CD4-positive, alpha-beta T cell treated with Interleukin-17A for 1 hour (primary cell): ENCODE data around the gene ARHGAP15.
A peak's percentile ranks its signal among the peaks of the same experiment; 100 is the strongest.

Experiments used
- DNase-seq: peaks from one replicate; pipeline ENCODE4 v3.0.0-alpha.2; 2020

ARHGAP15 gene

DNA sequence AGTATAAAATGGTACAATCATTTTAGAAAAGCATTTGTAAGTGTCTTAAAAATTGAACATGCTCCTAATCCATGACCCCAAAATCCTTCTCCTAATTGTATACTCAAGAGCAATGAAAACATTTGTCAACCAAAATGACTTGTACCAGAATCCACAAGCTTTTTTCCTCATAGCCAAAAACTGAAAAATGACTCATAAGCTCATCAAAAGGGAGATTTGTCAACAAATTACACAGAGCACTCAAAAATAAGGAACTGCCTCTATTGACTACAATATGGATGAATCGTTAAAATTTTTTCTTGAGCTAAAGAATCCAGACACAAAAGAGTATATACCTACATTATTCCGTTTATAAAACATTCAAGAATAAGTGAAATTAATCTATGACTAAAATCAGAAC, 544.8 kb downstream of the ARHGAP15 start:
- no peak for DNase-seq

- no peak for DNase-seq
Measured at GRCh38 chr2:143675021-143675420, 545.8 kb downstream of the ARHGAP15 start.

DNA sequence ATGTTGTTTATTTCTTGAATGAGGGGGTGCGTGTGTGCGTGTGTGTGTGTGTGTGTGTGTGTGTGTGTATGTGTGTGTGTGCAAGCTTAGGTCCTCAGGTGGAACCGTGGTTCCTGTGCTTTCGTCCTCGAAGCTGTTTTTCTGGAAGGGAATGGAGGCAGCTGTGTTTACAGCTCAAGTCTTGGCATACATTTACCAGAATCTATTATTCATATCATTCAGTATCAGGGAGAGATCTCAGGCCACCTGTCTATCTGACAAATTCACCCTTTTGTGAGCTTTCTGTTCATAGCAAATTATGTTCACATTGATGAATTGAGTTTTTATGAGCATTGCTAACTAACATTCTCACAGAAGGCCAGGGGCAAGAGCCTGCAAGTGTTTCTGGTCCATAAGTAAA, 550.4 kb downstream of the ARHGAP15 start:
- DNase-seq: no peak

DNA sequence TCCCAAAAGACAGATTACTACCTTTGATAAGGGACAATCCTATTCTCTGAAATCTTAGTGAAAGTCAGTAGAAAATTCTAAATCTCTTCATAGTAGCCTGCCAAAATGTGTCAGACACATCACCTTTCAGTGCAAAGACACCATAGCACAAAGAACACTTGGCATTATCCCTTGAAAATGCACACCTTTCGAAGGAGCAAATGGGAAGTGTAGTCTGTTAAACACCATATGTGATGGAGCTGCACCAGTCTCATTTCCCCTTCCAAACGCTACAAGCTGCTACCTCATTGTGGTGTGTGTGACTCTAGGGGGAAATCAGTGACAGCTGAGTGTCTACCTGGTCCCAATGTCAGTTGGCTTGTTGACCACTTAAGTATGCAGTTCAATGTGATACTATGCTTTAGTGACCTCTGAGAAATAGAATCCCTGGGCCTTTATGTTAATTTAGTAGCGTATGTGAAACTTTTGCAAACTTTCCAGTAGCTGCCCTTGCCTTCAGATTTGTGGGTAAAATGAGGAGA, 551.7 kb downstream of the ARHGAP15 start:
- DNase-seq: no peak

DNA sequence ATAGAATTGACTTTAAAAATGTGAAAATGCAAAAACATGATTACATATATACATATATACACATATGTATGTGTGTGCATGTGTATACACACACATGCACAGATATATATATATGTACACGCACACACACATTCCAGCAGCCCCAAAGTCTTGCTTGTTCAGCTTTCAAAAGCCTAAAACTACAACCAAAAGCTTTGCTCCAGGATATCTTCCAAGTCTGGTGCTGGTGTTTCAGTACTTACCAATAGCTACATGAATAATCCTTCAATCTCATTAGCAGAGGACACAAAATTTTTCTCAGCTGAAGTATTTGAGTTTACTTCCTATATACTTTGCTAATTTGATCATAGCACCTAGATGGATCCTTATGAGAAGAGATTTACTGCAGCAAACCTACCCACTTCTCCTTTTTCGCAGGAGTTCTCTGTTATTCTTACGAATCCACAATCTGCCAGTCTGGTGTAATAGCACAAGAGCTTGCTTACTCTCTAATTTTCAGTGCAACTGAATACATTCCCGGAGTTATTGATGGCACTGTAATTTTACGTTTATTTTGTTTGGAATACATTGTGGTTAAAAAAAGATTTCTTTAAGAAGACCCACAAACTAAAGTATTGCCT, 553.3 kb downstream of the ARHGAP15 start:
- DNase-seq: no peak

GRCh38 chr2:143683977-143684376, 554.8 kb downstream of the ARHGAP15 start:
- DNase-seq: no peak

DNA sequence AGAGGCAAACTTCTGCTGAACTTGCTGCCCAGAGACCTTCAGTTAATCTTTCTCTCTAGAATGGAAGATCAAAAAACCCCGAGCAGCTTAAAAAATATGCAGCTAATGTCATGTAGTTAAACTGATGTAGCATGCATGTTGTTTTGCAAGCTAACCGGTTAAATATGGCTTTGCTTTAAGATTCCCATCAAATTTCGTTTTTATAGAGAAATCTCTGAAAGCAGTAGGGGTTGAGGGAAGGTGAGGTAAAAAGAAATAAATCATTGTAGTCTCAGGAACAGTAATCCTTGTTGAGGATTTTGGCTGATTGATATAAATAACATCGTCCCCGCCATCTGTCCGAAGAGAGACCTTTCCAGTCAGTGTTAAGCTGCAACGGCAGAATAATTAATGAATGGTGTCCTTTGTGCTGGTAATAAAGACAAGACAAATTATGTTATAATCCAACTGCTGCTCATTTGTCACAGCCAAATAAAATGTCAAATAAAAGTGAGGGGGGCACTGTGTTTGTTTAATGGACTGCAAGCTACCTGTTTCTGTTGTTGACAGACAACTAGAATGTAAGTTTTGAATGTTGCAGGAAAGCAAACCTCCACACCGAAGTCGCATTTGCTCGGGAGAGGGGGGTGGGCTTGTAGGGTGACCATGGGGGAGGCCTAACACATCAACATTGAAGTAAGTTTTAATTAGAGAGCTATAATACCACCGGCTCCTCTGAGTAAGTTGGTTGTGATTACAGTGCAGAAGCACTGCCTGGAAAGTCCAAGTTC, 555.5 kb downstream of the ARHGAP15 start:
- no peak for DNase-seq

DNA sequence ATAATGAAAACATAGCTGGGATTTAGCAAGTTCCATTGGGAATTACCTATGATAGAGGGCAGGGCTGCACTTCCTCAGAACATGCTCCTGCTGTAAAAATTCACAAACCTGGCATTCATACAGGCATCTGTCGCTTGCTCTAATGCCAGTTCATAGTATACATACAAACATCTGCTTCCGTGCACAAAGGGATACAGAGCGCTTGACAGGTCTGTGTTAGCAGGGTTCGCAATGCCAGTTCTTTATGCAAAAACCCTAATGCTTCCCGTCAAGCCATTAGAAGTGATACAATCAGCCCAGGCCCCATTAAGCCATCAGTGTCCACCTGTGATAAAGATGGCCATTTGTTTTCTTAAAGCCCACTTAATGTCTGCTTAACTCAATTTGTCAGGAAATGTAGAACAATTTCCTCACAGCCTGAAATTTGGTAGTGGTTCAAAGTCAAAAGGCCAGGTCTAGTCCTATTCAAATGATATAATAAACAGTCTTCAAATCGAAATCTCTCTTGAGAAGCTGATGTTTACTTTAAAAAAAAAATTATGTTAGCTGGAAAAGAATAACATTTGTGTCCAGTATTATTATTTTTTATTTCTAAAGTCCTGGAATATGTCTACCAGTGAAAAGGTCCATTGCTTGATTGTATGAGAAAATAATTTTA, 556.3 kb downstream of the ARHGAP15 start:
- no peak for DNase-seq

GRCh38 chr2:143686585-143687164, 557.5 kb downstream of the ARHGAP15 start:
- DNase-seq: peak; percentile 35

GRCh38 chr2:143688248-143688647, 559.0 kb downstream of the ARHGAP15 start:
- no peak for DNase-seq

DNA sequence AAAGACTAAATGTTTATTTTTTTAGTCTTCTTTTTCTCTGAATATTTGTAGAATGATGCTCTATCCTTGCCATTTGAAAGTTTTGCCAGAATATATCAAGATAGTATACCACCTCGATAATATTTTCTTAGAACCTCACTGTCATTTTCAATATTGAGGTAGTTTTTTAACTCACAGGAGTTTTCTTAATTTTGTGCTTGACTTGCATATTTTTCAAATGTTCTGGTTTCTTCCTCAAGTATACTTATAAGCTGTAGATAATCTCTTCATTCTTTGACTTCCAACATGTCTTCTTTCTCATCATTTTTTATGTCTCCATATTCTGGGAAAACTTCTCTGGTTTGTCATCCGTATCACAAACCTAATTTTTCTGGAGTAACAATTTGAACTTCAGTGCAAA, 559.6 kb downstream of the ARHGAP15 start:
- DNase-seq: no peak

- DNase-seq: no peak
Measured at GRCh38 chr2:143689541-143689940, 560.3 kb downstream of the ARHGAP15 start.

- no peak for DNase-seq
Measured at GRCh38 chr2:143690235-143690634, 561.0 kb downstream of the ARHGAP15 start.

DNA sequence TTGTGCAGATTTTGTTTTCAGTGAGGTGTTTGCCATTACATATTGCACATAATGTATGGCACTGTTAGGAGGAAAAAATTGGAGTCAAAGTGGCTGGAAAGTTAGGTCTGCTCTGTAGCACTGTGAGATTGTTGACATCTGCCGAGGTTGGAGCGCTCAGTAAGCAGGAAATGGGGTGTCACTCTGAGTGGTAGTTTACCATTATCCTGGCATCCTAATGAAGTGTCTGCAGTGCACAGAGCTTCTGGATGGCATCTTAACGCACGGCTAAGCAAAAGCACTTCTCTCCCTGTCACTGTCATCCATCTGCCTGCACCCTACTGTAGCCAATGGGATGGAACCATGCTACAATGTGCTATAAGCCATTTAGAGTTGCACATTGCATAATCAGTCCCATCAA, 561.9 kb downstream of the ARHGAP15 start:
- no peak for DNase-seq

- no peak for DNase-seq
Measured at GRCh38 chr2:143692162-143692561, 562.9 kb downstream of the ARHGAP15 start.

DNA sequence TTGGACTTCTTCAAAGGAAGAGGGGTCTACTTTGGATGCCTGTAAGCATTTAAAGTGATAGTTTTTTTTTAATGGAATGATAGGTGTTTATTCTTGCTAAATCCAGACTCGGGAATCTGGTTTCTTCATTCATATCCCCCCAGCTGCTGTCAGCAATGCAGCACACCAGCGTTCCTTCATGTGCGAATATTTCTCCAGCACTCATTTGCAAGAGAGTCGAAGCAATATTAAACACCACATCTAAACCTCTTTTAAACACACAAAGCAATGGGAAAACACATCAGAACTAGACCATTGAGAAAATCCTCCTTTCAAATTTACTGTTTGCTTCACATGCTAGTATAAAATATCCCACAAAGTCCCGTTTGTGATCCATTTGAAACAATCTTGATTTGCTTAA, 563.7 kb downstream of the ARHGAP15 start:
- no peak for DNase-seq

DNA sequence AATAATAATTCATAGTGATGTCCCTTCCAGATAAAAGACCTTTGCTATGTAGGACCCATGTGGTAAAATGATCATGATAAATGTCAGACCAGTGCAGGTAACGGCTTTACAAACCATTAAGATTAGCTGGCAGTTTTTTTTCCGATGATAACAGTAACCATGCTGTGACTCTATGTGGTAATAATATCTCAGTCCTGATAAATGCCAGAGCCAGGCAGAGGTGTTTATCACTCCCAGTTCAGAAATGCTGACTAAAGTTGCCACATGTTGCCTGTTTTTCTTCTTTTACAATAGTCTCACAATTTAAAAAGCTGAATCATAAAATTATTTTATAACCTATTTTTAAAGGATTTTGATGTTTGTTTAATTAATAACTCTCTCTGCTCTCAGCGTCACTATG, 565.1 kb downstream of the ARHGAP15 start:
- DNase-seq: no peak

DNA sequence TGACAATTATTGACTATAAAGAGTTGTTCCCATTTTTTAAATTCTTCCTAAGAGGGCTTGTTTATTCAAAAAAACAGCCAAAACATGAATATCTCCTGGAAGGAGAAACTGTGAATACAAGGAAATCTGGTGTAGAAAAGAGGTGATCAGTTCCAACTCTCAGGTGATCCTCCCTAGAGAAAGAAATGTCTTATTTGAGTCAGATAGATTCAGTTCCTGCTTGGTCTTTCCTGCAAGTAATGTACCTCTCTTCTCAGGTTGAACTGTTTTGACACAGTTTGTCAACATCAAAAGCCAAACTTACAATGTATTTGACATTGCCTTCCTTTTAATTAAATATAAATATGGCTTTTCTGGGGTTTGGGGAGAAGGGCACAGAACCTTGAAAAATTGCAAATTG, 567.4 kb downstream of the ARHGAP15 start:
- no peak for DNase-seq

GRCh38 chr2:143697744-143698143, 568.5 kb downstream of the ARHGAP15 start:
- no peak for DNase-seq

- no peak for DNase-seq
Measured at GRCh38 chr2:143698352-143698751, 569.1 kb downstream of the ARHGAP15 start.

DNA sequence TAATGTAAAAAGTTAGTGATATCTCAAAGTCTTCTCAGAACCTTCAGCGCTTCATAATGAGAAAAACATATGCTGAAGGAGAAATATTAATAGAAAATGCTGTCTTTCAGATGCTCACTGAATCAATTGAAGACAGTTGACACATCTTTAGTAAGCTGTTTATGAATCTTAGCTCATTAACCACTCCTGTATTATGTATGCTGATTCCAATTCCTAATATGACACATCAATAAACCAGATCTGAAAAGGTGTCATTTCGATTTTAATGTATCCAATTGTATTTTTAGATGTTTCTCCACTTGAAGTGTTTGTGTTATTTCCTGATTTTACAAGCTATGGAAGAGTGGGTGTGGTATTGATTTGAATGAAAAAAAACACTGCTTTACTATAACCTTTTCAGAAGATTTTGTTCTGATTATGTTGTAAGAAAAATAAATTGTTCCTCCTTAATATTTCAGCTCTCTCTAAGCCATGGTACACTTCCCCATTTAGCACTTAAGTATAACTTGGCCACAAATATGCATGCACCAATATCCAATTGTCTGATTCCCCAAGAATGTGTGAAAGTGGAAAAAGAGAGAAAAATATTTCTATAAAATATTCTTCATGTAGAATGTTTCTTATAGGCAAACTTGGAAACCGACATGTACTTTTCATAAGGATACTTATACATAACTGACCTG, 569.8 kb downstream of the ARHGAP15 start:
- DNase-seq: no peak

- DNase-seq: no peak
Measured at GRCh38 chr2:143700865-143701264, 571.6 kb downstream of the ARHGAP15 start.

GRCh38 chr2:143701785-143702184, 572.6 kb downstream of the ARHGAP15 start:
- no peak for DNase-seq
